PC-9 (cell line): Measurements from ENCODE around the gene RBM4.

ENCODE experiments used
- CTCF ChIP-seq: fragments of 200-600 bp; sonication (generic); conservative IDR thresholded peaks from 2 replicates; pipeline ENCODE4 v1.6.1; 2017; ENCODE audit warnings: mixed run types, antibody characterized with exemption, mild to moderate bottlenecking, moderate library complexity
- EZH2 ChIP-seq: fragments of 200-600 bp; sonication (generic); IDR thresholded peaks from 2 replicates; pipeline ENCODE4 v1.8.0; 2017; ENCODE audit warnings: antibody characterized with exemption, low read depth

- TF ChIP-seq CTCF: no peak
- no peak for TF ChIP-seq EZH2
These were observed 38.3 kb upstream of the RBM4 start for GRCh38 chr11:66600219-66600618.
